Gastroesophageal sphincter (tissue), 3 donors: ENCODE measurements around the gene PDZRN4.

Source experiments
- EP300 ChIP-seq: sonication (generic); formaldehyde crosslinking; IDR thresholded peaks from one replicate; pipeline ENCODE4 v1.6.1; 2017; ENCODE audit warnings: antibody characterized with exemption, mild to moderate bottlenecking
- POLR2A ChIP-seq, 2 donors: fragments of 450-650 bp; IDR thresholded peaks; one replicate each; pipeline ENCODE4 v1.6.1; 2017; ENCODE audit warnings: antibody characterized with exemption in 2 of 2, mild to moderate bottlenecking in 2 of 2, moderate library complexity in 1 of 2
- TF ChIP-seq, protein P1 (sequence below), 4 experiments: fragments of 200-600 bp in 2 of 4; fragments of 450-650 bp in 2 of 4; sonication (generic) in 1 of 4; IDR thresholded peaks; one replicate each; pipeline ENCODE4 v1.5.1; 2017 to 2019; ENCODE audit warnings: antibody characterized with exemption in 4 of 4, mild to moderate bottlenecking in 2 of 4, moderate library complexity in 2 of 4

GRCh38 chr12:41327096-41327895 lies 139.2 kb downstream of the PDZRN4 start:
- TF ChIP-seq, protein P1, sequence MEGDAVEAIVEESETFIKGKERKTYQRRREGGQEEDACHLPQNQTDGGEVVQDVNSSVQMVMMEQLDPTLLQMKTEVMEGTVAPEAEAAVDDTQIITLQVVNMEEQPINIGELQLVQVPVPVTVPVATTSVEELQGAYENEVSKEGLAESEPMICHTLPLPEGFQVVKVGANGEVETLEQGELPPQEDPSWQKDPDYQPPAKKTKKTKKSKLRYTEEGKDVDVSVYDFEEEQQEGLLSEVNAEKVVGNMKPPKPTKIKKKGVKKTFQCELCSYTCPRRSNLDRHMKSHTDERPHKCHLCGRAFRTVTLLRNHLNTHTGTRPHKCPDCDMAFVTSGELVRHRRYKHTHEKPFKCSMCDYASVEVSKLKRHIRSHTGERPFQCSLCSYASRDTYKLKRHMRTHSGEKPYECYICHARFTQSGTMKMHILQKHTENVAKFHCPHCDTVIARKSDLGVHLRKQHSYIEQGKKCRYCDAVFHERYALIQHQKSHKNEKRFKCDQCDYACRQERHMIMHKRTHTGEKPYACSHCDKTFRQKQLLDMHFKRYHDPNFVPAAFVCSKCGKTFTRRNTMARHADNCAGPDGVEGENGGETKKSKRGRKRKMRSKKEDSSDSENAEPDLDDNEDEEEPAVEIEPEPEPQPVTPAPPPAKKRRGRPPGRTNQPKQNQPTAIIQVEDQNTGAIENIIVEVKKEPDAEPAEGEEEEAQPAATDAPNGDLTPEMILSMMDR (IDR thresholded peaks at IDR 0.05), result no peak
- no peak for TF ChIP-seq EP300
- no peak for TF ChIP-seq POLR2A (IDR thresholded peaks at IDR 0.05)
